SK-N-MC (cell line): ENCODE data around the gene PCCA.

Source experiments
- EZH2 ChIP-seq: fragments of 200-600 bp; sonication (generic); IDR thresholded peaks from one replicate; pipeline ENCODE4 v1.6.1; 2017; ENCODE audit warnings: antibody characterized with exemption
- FOXP2 ChIP-seq: optimal IDR thresholded peaks from 2 replicates; pipeline ENCODE3; 2011; ENCODE audit warnings: mild to moderate bottlenecking, moderate library complexity; ENCODE audit not compliant: insufficient read depth; ENCODE audit errors: extremely low read length, control extremely low read depth
- POLR2AphosphoS5 ChIP-seq: IDR thresholded peaks from 2 replicates; pipeline ENCODE4 v1.6.1; 2012; ENCODE audit warnings: mild to moderate bottlenecking, low read depth, low read length, borderline replicate concordance

DNA sequence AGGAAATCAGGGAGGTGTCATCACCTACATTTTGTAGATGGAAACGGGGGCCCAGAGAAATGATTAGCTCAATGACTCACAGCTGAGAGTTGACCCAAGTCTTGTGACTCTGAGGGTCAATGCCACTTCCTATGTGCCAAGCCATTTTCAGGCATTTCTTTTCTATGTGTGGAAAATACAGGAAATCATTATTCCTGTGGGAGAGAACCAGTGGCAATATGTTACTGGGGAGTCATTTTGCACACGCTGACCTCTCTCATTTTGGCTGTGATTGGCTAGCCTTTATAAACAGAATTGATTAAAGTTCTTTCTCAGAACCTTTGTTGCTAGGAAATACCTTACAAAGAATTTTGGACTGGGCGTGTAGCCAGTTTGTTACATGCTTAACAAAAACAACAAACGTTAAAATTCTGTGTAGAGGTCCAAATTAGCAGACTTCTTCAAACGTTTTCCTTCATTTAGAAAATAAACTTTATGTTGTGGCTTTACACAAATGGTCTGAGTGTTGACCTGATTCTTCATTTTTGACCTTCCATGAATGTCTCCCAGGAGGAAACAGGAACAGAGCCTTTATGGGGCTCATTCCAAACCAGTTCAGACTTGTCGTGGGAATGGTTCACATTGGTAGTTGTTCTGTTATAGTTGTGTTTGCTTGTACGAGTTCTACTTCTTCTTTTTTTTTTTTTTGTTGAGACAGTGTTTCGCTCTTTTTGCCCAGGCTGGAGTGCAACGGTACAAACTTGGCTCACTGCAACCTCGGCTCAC lies 11.4 kb downstream of the PCCA start:
- TF ChIP-seq POLR2AphosphoS5 (no peak), EZH2 (no peak), FOXP2 (no peak)
